GM21515 (cell line): Measurements from ENCODE around the gene PGD.
"Not testable (repeated sequence)": the region's sequence is repeated elsewhere in the genome, so short reads cannot be mapped to it uniquely, and the experiment has no call there.

ENCODE experiments used
- ATAC-seq: cut with Tn5 transposase; IDR thresholded peaks from one replicate; pipeline ENCODE4 v1.9.1; 2021; ENCODE audit not compliant: unreplicated experiment

PGD gene

DNA sequence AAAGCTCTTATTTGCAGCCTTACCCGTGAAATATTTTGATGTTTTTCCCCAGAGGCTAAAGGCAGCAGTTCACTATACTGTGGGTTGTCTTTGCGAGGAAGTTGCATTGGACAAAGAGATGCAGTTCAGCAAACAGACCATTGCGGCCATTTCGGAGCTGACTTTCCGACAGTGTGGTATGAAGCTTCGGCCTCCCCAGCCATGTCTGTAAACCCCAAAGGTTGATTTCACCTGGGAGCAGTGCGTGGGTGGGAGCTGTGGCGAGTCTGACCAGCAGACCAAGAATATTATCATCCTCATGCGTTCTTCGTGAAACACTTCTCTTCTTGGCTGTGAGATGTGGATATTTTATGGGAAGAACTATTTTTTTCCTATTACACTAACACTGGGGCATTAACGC lies 34.9 kb downstream of the PGD start:
- ATAC-seq: no peak

DNA sequence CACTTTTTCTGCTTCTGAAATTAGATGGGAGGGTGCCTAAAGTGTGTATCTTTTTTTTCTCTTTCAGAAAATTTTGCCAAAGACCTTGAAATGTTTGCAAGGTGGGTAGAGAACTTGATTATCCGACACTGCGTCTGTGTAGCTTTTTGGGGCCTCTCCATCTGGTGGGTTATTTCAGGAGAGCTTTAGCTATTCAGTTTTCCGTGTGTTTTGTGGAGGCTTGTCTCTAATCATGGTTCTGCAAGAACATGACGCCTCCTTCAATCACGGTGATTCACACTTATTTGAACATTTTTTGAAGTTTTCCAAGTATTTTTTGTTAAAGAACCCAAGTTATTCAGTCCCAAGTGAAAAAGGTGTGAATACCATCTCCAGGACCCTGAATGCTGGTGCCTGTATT lies 35.7 kb downstream of the PGD start:
- ATAC-seq: no peak

DNA sequence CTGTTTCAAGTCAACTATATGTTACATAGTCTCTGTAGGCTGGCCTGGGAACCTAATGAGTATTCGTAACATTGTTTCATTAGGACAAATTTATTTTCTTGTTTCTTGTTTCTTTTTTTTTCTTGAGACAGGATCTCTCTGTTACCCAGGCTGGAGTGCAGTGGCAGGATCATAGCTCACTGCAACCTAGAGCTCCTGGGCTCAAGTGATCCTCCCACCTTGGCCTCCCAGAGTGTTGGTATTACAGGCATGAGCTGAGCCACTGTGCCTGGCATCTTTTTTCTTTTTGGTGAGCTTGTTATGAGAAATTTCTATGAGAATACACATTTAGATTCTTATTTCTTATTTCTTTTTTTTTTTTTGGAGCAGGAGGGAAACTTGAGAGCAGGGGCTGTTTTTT lies 38.2 kb downstream of the PGD start:
- ATAC-seq: no peak

DNA sequence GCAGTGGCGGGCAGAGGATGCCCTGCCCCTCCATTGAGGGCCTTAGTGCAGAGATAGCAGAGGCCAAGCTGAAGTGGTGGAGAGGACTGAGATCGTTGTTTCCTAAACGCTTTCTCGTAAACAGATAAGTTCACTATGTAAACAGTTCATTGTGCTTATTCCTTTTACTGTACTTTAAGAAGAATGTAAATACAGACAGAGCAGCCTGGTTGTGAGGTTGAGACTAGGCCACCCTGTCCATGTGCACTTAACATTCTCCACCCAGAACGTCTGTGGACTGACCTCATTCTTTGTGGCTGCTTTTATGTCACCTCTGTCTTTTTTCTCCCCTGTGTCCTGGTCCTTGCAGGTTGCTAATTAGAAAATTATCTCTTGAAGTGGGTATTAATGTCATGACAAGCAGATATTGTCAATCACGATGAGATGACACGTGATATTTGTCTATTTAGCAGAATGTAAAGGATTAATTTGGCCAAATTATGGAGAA lies 39.9 kb downstream of the PGD start:
- ATAC-seq: no peak

DNA sequence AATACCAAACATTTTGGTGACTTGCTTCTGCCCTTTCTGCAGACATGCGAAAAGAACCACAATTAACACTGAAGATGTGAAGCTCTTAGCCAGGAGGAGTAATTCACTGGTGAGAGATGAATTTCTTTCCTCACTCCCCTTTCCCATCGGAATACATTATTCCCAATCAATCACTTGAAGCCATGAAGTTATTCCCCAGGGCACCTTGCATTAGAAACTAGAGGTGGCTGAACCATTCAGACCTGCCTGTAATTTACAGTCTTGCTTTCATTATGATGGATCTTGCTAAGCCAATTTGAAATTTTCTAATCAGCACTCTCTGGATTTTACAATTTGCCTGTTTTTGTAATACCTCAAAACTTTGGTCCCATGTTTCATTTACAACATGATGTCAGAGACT lies 41.4 kb downstream of the PGD start:
- no peak for ATAC-seq

DNA sequence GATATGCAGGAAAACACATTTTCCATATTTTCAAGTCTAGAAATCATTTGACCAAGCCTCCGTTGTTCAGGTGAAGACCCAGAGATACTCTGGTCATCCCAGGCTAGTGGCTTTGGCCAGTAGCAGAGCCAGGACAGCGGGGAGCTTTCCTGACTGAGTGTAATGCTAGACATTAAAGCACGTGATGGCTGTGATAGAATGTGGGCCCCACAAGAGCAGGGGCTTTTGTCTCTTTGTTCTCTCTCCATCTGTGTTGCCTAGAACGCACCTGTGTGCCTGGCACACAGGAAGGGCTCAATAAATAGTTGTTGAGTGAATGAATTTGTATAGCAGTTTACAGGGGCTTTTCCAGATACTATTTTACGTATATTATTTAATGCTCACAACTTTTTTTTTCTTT lies 41.9 kb downstream of the PGD start:
- ATAC-seq: no peak

DNA sequence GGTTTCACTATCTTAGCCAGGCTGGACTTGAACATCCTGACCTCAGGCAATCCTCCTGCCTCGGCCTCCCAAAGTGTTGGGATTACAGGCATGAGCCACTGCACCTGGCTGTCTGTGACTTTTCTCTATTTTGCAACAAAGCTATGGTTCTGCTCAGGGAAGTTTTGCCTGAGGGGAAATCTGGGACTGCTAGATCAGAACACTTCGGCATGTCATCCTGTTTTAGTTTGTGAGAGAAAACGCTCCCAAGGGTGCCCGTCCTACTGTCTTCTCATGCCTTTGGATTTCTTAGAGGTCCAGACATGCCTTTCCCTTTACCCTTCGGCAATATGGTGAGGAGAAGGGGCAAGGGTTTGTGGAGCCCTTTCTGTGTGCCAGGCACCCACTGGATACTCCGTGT lies 45.4 kb downstream of the PGD start:
- no peak for ATAC-seq

DNA sequence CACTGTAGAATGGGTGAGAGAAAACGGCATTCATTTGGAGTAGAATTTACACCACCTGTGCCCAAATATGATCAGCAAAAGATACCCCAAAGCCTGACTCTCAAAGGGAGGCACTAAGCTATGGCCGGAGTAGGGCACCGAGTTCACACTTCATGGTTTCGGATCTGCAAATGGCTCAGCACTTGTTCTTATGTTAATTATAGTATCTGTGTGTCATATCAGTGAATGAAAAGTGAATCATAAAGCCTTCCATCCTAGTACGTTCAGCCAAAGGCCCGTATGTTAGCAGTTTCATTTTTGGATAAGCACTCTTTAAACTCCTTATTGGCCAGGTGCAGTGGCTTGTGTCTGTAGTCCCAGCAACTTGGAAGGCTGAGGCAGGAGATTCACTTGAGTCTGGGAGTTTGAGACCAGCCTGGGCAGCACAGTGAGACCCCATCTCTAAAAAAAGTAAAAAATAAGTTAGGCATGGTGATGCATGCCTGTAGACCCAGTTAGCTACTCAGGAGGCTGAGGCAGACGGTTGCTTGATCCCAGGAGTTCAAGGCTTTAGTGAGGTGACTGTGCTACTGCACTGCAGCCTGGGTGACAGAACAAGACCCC lies 46.0 kb downstream of the PGD start:
- no peak for ATAC-seq

DNA sequence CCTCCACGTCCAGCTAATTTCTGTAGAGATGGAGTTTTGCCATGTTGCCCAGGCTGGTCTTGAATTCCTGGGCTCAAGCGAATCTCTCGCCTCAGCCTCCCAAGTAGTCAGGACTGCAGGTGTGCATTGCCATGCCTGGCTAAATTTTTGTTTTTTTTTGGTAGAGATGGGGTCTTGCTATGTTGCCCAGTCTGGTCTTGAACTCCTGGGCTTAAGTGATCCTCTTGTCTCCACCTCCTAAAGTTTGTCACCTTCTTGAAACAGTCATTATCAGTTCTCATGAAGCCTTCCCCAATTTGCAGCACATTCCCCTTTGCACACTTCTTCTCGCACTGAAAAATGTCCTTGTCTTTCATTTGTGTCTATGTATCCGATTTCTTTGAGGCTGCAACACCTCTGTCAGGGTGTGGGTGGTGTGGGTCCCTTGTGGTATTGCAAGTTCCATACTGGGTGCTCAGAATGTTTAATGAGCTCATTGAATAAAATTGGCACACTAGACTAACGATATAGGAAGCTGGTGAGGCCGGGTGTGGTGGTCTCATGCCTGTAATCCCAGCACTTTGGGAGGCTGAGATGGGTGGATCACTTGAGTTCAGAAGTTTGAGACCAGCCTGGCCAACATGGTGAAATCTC lies 48.0 kb downstream of the PGD start:
- ATAC-seq: no peak

DNA sequence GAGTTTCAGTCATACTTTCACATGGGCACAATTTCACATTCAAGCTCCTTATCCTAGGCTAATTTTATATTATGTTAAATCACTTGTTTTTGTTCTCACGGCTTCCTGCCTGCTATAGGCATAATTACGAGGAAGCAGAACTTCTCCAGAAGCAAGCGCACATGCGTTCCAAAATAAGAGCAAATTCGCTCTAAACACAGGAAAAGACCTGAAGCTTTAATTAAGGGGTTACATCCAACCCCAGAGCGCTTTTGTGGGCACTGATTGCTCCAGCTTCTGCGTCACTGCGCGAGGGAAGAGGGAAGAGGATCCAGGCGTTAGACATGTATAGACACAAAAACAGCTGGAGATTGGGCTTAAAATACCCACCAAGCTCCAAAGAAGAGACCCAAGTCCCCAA lies 50.9 kb downstream of the PGD start, which contains the start of gene CORT:
CORT (plus strand) TSS at position 281 of the 400 bp plus-strand sequence. CDS start 193 bp downstream, outside the sequence.
- ATAC-seq: no peak

DNA sequence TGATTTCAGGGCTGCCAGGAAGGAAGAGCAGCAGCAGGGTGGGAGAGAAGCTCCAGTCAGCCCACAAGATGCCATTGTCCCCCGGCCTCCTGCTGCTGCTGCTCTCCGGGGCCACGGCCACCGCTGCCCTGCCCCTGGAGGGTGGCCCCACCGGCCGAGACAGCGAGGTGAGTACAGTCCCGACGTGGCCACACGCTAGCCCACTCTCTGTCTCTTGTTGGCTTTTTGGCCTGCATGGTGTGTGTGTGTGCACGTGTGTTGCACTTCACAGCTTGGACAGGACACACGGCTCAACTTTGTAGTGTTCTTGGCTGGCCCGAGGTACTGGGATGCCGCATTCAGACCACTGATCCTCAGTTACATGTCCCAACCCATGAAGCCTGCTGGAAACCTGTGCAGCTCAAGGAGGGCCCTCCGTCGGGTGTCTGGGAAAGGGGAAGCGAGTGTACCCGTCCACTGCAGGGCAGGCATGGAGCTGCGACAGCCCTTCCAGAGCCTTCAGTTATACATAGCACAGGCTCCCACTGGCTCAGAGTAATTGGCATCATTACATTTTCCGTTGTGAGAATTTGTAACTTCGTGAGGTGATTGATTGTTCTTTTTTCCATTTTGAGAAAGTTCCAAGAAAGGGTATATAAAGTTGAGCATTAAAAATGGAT lies 51.4 kb downstream of the PGD start:
- no peak for ATAC-seq

DNA sequence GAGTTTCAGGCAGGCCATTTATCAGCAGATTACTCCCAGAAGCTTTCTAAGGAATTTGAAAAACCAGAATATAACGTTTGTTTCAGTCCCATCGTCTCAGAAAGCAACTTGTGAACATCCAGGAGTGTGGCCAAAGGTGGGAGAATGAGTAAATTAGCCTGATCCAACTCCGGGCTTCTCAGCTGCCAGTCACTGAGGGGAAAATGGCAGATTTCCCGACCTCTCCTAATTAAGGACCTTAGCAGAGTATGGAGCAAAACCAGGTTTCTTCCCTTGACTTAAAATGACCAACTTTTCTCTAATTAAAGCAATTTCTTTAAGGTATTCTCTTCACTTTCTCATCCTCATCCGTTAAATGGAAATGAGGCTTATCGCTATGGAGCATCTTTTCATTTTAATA lies 52.0 kb downstream of the PGD start:
- ATAC-seq: no peak

DNA sequence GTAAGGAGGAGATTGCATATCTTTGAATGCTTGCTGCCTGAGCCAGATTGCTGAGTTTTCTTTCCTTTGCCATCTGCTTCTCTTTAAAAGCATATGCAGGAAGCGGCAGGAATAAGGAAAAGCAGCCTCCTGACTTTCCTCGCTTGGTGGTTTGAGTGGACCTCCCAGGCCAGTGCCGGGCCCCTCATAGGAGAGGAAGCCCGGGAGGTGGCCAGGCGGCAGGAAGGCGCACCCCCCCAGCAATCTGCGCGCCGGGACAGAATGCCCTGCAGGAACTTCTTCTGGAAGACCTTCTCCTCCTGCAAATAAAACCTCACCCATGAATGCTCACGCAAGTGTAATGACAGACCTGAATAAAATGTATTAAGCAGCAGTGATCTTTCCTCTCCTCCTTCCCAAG lies 52.4 kb downstream of the PGD start:
- ATAC-seq: no peak

DNA sequence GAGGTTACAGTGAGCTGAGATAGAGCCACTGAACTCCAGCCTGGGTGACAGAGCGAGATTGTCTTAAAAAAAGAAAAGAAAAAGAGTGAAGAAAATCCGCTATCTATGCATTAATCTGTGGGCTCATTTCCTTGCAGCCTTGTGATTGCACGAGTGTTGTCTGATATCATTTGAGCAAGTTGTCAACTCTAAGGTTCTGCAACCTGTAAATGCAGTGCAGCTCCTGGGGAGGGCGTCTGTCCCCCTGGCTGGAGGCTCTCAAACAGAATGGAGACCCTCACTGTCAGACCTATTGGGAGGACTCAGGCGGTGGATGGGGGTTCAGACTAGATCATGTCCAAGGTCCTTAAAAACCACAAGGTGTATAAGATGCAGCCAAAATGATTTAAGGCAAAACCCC lies 57.2 kb downstream of the PGD start:
- ATAC-seq: no peak

DNA sequence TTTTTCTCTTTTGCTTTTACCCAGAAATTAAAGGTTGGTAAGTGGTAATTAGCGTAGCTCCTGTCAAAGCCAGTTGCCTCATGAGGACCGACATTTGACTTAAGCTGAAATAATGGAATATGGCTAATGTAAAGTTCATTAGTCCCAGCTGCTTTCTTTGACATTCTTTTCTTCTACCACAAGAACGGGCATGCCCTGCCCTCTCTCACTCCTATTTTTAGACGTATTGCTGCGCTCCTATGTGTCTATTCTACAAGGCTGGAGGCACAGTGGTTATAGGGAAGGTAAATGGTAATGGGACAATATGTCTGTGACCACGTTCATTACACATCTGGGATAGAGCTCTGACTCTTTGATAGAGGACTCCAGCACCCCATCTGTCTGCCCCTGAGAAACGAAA lies 57.8 kb downstream of the PGD start:
- ATAC-seq: no peak

DNA sequence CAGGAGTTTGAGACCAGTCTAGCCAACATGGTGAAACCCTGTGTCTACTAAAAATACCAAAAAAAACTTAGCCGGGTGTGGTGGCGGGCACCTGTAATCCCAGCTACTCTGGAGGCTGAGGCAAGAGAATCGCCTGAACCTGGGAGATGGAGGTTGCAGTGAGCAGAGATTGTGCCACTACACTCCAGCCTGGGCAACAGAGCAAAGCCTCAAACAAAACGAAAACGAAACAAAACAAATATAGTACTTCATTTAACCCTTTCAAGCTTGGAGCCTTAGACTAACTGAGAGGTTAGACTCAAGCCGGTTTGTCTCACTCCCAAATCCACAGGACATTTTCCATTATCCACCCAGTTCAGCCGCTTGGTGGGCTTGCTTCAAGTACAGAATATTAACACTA lies 58.6 kb downstream of the PGD start:
- not testable (repeated sequence) for ATAC-seq

DNA sequence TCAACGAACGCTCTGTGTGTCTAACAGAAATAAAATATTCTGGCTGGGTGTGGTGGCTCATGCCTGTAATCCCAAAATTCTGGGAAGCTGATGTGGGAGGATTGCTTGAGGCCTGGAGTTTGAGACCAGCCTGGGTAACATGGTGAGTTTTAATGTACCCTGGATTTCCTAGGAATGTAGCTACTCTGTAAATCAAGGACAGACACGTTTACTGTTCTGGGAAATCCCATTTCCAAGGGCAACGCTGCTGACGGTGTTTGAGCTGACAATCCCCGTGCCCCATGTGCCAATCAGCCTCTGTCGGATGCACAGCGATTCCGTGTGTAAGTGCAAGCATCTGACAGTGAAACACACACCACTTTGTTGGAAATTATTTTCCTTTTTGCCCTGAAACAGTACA lies 59.0 kb downstream of the PGD start:
- no peak for ATAC-seq

DNA sequence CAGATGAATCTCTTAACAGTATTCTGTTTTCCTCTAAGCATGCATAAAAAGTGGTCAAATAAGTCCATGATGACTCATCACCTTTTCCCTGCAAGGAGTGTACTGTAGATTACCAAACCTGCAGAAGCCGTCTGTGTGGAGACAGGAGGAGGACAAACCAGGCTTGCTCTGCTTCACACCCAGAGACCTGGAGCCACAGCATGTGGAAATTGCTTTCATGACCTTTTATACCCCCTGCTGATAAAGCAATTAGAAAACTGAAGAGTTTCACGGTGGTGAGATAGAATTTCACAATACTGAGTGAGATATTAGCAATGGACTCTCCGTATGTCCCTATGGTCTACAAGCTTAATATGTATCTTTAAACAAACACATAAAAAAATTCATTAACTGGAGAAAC lies 60.3 kb downstream of the PGD start:
- ATAC-seq: no peak

DNA sequence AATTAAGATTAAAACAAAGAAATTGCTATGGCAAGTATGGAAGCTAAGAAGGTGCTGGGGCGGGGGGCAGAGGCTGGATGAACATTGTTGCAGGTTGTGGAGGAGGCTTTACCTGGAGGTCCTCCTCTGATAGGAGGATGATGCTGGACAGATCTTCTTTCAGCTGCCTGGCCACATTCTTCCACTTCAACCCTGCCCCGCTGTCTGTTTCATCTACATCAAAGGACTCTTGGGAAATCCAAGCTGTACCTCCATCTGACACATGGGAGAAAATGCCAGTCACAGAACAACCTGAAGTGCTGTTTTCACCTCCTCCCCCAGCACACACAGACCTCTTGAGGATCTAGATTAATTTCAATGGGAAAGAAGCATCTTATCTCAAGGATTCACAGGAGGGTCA lies 68.2 kb downstream of the PGD start:
- no peak for ATAC-seq

DNA sequence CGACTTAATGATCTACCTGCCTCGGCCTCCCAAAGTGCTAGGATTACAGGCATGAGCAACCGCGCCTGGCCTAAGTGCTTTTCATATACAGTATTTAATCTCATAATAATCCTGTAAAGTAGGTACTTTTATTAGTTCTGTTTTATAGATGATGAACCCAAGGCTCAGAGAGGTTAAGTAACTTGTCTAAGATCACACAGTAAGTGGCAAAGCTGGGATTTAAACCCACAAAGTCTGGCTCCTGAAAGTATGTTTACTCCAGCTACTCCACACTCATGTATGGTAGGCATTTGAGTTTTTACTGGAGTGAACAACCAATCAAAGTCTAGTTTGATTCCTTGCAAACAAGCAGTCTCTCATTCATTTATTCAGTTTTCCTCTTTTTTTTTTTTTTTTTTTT lies 71.2 kb downstream of the PGD start:
- ATAC-seq: no peak
